ENCODE results near the gene CEMIP. TPM values are rescaled to one million over a fixed set of nuclear protein-coding genes. Genes with fewer than 3 reads are reported as not detected.

The CEMIP gene
- total RNA-seq, 1 experiment from 2014 or later = 0.07 TPM

DNA sequence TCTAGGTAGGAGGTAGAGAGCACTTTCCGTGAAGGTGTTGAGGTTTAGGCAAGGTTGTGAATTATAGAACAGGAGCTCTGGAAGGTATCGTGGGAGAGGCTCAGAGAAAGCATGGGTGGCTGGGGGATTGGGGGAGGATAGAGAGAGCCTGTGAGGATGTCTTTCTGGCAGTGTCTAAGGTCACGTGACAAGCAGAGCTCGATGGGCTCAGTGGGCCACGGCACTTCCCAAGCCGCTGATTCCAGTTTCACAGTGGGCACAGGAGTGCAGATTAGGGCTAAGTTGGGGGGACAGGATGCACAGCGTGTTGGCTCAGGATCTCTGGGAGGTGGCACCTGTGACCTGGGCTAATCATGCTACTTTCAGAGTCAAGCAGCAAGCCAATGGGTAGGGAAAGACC lies 52.0 kb downstream of the CEMIP start:
- Mint-ChIP-seq H3K4me3 (ENCODE audit: unreplicated experiment) (no peak overlapping the region), H3K4me1 (ENCODE audit: low read depth, unreplicated experiment) (no peaks in the 10 kb centered on the region)
- CTCF ChIA-PET = no interaction called here

DNA sequence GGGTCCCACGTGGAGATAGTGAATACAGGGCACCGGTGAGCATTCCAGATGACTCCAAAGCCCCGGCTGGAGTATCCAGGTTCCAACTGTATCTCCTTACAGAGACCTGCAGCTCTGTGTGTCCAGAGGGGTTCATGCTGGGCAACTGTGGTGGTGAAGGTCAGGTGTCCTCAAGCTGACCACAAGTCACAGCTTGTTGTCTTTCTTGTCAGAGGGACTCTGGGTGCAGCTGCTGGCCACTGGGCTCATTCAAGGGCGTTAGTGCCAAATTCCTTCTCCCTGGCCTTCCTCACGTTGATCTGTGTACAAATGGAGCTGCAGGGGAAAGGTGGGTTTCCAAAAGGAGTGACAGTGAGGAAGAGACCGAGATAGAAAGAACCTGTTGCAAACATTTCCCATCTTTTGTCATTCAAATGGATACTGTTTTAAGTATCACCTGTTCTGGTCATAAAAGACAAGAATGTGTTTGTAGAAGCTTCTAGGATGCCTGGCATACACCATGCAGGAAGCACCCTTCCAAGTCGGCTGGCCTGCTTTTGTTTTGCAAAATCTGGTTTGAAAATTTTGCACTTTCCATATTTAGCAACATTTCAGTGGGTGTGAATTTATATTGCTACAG lies 52.5 kb downstream of the CEMIP start:
- Histone ChIP-seq H3K27me3 (replicated peaks; ENCODE audit: control insufficient read depth, insufficient read depth, low read length) (no peaks in the 10 kb centered on the region), H3K9me3 (no peaks in the 10 kb centered on the region), H3K36me3 (ENCODE audit: control insufficient read depth, insufficient read depth, low read length) (no peaks in the 10 kb centered on the region), H3K4me1 (no peaks in the 10 kb centered on the region), H3K4me3 (ENCODE audit: low read depth, low read length) (no peak overlapping the region)
- intact Hi-C loops (cut with micrococcal nuclease; ENCODE audit: unreplicated experiment) = no loop called here
- no peak overlapping the region for H3K27ac Mint-ChIP-seq (ENCODE audit: unreplicated experiment)
- peaks cover 3% of the 10 kb centered on the region for H3K27me3 Mint-ChIP-seq (ENCODE audit: insufficient read depth, unreplicated experiment)
- ChIA-PET POLR2A (no interaction called here), CTCF (no interaction called here)
- H3K4me1 Mint-ChIP-seq (ENCODE audit: low read depth, unreplicated experiment) = no peaks in the 10 kb centered on the region
- no peaks in the 10 kb centered on the region for H3K36me3 Mint-ChIP-seq (ENCODE audit: insufficient read depth, unreplicated experiment)
- H3K4me3 Mint-ChIP-seq (ENCODE audit: unreplicated experiment) = no peak overlapping the region
- no peaks in the 10 kb centered on the region for H3K9me3 Mint-ChIP-seq (ENCODE audit: unreplicated experiment)
- no TSS peak for BruUV-seq (replicated peaks)
- TF ChIP-seq, protein P1, sequence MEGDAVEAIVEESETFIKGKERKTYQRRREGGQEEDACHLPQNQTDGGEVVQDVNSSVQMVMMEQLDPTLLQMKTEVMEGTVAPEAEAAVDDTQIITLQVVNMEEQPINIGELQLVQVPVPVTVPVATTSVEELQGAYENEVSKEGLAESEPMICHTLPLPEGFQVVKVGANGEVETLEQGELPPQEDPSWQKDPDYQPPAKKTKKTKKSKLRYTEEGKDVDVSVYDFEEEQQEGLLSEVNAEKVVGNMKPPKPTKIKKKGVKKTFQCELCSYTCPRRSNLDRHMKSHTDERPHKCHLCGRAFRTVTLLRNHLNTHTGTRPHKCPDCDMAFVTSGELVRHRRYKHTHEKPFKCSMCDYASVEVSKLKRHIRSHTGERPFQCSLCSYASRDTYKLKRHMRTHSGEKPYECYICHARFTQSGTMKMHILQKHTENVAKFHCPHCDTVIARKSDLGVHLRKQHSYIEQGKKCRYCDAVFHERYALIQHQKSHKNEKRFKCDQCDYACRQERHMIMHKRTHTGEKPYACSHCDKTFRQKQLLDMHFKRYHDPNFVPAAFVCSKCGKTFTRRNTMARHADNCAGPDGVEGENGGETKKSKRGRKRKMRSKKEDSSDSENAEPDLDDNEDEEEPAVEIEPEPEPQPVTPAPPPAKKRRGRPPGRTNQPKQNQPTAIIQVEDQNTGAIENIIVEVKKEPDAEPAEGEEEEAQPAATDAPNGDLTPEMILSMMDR (IDR thresholded peaks at IDR 0.05; ENCODE audit: insufficient read depth in 1 of 2, low read depth in 1 of 2, low read length in 1 of 2, severe bottlenecking in 1 of 2, unreplicated experiment in 1 of 2) = no peak
- no peak for DNase-seq

More for the DNA sequence above, 52.0 kb downstream of the CEMIP start:
- H3K4me3 ChIP-seq (ENCODE audit: low read depth, low read length) = no peak overlapping the region
- no peaks in the 10 kb centered on the region for H3K9me3 ChIP-seq
- POLR2A ChIA-PET = no interaction called here
- H3K27me3 Mint-ChIP-seq (ENCODE audit: insufficient read depth, unreplicated experiment) = peaks cover 3% of the 10 kb centered on the region
- no TSS peak for BruUV-seq (replicated peaks)
- intact Hi-C loops (cut with micrococcal nuclease; ENCODE audit: unreplicated experiment) = no loop called here
- no peaks in the 10 kb centered on the region for H3K4me1 ChIP-seq
- H3K27ac Mint-ChIP-seq (ENCODE audit: unreplicated experiment) = no peak overlapping the region
- no peaks in the 10 kb centered on the region for H3K27me3 ChIP-seq (replicated peaks; ENCODE audit: control insufficient read depth, insufficient read depth, low read length)
- no peaks in the 10 kb centered on the region for H3K36me3 ChIP-seq (ENCODE audit: control insufficient read depth, insufficient read depth, low read length)
- H3K36me3 Mint-ChIP-seq (ENCODE audit: insufficient read depth, unreplicated experiment) = no peaks in the 10 kb centered on the region
- no peaks in the 10 kb centered on the region for H3K9me3 Mint-ChIP-seq (ENCODE audit: unreplicated experiment)
- DNase-seq = no peak
- TF ChIP-seq, protein P1 (IDR thresholded peaks at IDR 0.05; ENCODE audit: insufficient read depth in 1 of 2, low read depth in 1 of 2, low read length in 1 of 2, severe bottlenecking in 1 of 2, unreplicated experiment in 1 of 2) = no peak

DNA sequence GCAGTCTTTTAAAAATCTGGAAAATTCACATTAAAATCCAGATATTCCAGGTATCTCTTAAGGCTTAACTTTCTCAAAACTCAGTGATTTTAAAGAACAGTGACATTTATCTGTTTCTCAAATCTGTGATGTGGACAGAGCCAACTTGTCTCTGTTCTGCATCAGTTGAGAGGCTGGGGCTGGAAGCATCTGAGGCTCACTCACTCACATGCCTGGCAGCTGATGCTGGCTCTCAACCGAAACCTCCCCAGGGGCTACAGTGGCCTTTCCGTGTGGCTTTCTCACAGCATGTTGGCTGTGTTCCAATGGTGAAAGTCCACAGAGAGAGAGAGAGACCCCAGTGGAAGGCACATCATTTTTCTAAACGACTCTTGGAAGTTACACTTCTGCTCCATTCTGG lies 53.5 kb downstream of the CEMIP start:
- H3K4me3 ChIP-seq (ENCODE audit: low read depth, low read length) = no peak overlapping the region

More for the DNA sequence above, 53.5 kb downstream of the CEMIP start:
- Histone ChIP-seq H3K27me3 (replicated peaks; ENCODE audit: control insufficient read depth, insufficient read depth, low read length) (no peaks in the 10 kb centered on the region), H3K9me3 (no peaks in the 10 kb centered on the region), H3K36me3 (ENCODE audit: control insufficient read depth, insufficient read depth, low read length) (no peaks in the 10 kb centered on the region), H3K4me1 (no peaks in the 10 kb centered on the region)
- TF ChIP-seq, protein P1 (IDR thresholded peaks at IDR 0.05; ENCODE audit: insufficient read depth in 1 of 2, low read depth in 1 of 2, low read length in 1 of 2, severe bottlenecking in 1 of 2, unreplicated experiment in 1 of 2) = no peak
- POLR2A ChIA-PET = no interaction called here
- no TSS peak for BruUV-seq (replicated peaks)
- H3K4me3 Mint-ChIP-seq (ENCODE audit: unreplicated experiment) = no peak overlapping the region
- no peaks in the 10 kb centered on the region for H3K9me3 Mint-ChIP-seq (ENCODE audit: unreplicated experiment)
- no peaks in the 10 kb centered on the region for H3K36me3 Mint-ChIP-seq (ENCODE audit: insufficient read depth, unreplicated experiment)
- H3K4me1 Mint-ChIP-seq (ENCODE audit: low read depth, unreplicated experiment) = no peaks in the 10 kb centered on the region
- CTCF ChIA-PET = no interaction called here
- H3K27ac Mint-ChIP-seq (ENCODE audit: unreplicated experiment) = no peak overlapping the region
- intact Hi-C loops (cut with micrococcal nuclease; ENCODE audit: unreplicated experiment) = no loop called here
- no peak for DNase-seq
- peaks cover 6% of the 10 kb centered on the region for H3K27me3 Mint-ChIP-seq (ENCODE audit: insufficient read depth, unreplicated experiment)
